ENCODE measurements around the gene MTHFSD. TPM values are rescaled to one million over a fixed set of nuclear protein-coding genes. Genes with fewer than 3 reads are reported as not detected.

Gene MTHFSD
- total and polyA plus RNA-seq, 7 donors: 5.5 to 18.8 (median 10.9) TPM

DNA sequence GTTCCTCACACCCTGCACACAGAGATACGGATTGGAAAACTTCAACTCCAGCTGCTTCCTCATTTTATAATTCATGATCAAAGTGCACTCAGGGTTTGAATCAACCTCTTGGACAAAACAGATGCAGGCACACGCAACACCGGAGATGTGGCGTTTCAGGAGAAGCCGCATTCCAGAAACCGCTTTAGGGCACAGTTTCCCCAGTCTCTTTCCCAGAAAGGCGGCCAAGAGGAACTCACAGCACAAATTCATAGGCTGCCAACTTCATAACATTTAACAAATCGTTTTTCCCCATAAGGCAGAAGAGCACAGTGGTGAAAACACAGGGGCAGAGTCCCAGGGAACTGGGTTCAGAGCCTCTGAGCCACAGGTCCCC lies 8.4 kb downstream of the MTHFSD start:
- Histone ChIP-seq H3K27ac (no peak overlapping the region), H3K27me3 (no peaks in the 10 kb centered on the region), H3K4me1 (no peaks in the 10 kb centered on the region), H3K4me3 (no peak overlapping the region), H3K9me3 (no peaks in the 10 kb centered on the region), H3K36me3 (peaks cover 4 to 90% (median 33%) of the 10 kb centered on the region in 4 donors)
- WGBS, 2 donors: 87 to 93% methylated on average over 8 of the region's 8 CpGs
- intact Hi-C loops (cut with DNase I): no loop called here
- DNase-seq: no peak
- TF ChIP-seq POLR2AphosphoS5 (IDR thresholded peaks at IDR 0.05) (no peak), EP300 (IDR thresholded peaks at IDR 0.05) (no peak), POLR2A (IDR thresholded peaks at IDR 0.05) (no peak)
- TF ChIP-seq, protein P1, sequence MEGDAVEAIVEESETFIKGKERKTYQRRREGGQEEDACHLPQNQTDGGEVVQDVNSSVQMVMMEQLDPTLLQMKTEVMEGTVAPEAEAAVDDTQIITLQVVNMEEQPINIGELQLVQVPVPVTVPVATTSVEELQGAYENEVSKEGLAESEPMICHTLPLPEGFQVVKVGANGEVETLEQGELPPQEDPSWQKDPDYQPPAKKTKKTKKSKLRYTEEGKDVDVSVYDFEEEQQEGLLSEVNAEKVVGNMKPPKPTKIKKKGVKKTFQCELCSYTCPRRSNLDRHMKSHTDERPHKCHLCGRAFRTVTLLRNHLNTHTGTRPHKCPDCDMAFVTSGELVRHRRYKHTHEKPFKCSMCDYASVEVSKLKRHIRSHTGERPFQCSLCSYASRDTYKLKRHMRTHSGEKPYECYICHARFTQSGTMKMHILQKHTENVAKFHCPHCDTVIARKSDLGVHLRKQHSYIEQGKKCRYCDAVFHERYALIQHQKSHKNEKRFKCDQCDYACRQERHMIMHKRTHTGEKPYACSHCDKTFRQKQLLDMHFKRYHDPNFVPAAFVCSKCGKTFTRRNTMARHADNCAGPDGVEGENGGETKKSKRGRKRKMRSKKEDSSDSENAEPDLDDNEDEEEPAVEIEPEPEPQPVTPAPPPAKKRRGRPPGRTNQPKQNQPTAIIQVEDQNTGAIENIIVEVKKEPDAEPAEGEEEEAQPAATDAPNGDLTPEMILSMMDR (IDR thresholded peaks at IDR 0.05): no peak

DNA sequence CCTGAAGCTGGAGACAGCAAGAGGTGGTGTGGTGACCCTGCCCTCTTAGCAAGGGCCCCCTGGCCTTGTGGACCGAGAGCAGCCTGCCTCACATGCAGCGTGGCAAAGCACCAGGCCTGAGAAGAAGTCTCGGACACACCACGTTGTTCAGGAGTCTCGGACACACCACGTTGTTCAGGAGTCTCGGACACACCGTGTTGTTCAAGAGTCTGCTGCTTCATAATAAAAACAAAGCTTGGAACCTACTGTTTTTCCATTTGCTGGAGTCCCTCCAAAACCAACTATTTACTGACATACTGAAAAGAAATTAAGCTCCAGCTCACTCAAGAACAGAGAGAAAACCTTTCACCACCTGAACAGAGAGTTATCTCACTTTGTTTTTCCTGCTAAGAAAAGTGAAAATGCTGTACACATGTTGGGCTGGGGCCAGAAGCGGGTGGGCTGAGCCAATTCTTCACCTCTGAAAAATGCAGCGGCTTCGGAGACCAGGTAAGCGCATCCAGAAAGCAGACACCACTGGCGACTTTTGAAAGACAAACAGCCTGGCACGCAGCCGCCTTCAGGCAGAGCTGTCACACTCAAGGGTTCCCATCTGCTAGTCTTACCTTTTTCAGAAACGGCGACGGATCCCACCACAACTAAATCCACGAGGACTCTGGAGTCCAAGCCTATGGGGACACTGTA lies 8.9 kb downstream of the MTHFSD start:
- peak; percentile 46 for DNase-seq
- intact Hi-C loops (cut with DNase I): no loop called here

GRCh38 chr16:86545481-86545880 lies 9.6 kb downstream of the MTHFSD start:
- TF ChIP-seq, protein P1 (IDR thresholded peaks at IDR 0.05): no peak
- TF ChIP-seq POLR2A (IDR thresholded peaks at IDR 0.05): no peak
- no peak for TF ChIP-seq EP300 (IDR thresholded peaks at IDR 0.05)
- TF ChIP-seq POLR2AphosphoS5 (IDR thresholded peaks at IDR 0.05): no peak
- no peaks in the 10 kb centered on the region for H3K4me1 ChIP-seq
- H3K27me3 ChIP-seq: no peaks in the 10 kb centered on the region
- no peak overlapping the region for H3K27ac ChIP-seq
- intact Hi-C loops (cut with DNase I): no loop called here
- WGBS, 2 donors: 80 to 87% methylated on average over 12 of the region's 12 CpGs
- peaks cover 10 to 90% (median 43%) of the 10 kb centered on the region in 4 donors for H3K36me3 ChIP-seq
- DNase-seq: peak; percentile 45
- H3K4me3 ChIP-seq: no peak overlapping the region
- no peaks in the 10 kb centered on the region for H3K9me3 ChIP-seq

More for the DNA sequence above, 8.9 kb downstream of the MTHFSD start:
- 93 to 94% methylated on average over 19 of the region's 19 CpGs for WGBS, 2 donors
- H3K27me3 ChIP-seq: no peaks in the 10 kb centered on the region
- H3K27ac ChIP-seq: no peak overlapping the region
- no peaks in the 10 kb centered on the region for H3K4me1 ChIP-seq
- peaks cover 8 to 90% (median 38%) of the 10 kb centered on the region in 4 donors for H3K36me3 ChIP-seq
- H3K9me3 ChIP-seq: no peaks in the 10 kb centered on the region
- TF ChIP-seq, protein P1 (IDR thresholded peaks at IDR 0.05): no peak
- TF ChIP-seq EP300 (IDR thresholded peaks at IDR 0.05) (no peak), POLR2A (IDR thresholded peaks at IDR 0.05) (no peak), POLR2AphosphoS5 (IDR thresholded peaks at IDR 0.05) (no peak)
- no peak overlapping the region for H3K4me3 ChIP-seq

DNA sequence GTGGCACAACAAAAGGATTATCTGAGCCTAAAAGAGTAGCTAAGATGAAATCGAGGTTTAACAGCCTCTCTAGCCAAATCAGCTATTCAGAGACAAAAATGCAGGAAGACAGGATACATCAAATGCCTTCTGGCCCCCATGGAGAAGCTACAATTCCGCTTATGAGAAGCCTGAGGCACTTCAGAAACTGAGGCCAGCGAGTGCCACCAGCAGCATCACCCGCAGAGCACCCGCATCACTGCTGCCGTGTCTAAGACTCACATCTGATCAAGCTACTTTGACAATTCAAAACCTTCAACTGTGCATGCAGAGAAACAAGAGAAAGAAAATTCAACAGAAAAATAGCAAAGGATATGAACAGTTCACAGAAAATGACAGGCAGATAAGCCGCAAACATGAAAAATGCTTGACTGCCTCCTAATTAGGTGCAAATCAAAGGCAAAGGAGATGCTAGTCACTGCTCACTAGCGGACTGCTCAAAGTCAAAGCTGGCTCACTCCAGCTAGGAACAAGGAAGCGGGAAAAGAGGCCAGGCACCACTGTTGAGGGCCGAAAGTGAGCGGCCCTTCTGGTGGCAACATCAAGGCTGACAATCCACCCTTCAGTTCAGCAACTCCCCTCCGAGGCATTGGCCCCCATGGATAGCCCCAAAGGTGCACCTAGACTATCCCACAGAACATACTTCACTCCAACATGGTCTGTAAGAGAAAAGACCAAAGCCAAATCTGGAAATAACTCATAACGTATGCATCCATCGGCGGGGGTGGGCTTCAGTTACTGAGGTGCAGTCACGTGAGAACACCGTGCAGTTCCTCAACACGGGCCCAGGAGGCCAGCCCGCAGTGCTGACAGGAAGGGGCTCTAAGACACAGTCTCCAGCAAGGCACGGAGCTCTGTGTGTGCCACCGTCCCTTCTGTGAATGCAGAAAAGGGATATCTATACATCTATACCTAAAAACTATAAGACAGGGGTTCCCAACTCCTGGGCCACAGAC lies 12.0 kb downstream of the MTHFSD start:
- H3K27ac ChIP-seq: no peak overlapping the region
- H3K4me1 ChIP-seq: no peaks in the 10 kb centered on the region
- 92 to 95% methylated on average over 21 of the region's 21 CpGs for WGBS, 2 donors
- H3K36me3 ChIP-seq: peaks cover 17 to 97% (median 56%) of the 10 kb centered on the region in 4 donors
- no peaks in the 10 kb centered on the region for H3K27me3 ChIP-seq
- peak; percentile 9 for DNase-seq
- no peak overlapping the region for H3K4me3 ChIP-seq
- TF ChIP-seq, protein P1 (IDR thresholded peaks at IDR 0.05): no peak
- TF ChIP-seq EP300 (IDR thresholded peaks at IDR 0.05) (no peak), POLR2A (IDR thresholded peaks at IDR 0.05) (no peak), POLR2AphosphoS5 (IDR thresholded peaks at IDR 0.05) (no peak)
- intact Hi-C loops (cut with DNase I): no loop called here
- H3K9me3 ChIP-seq: no peaks in the 10 kb centered on the region
